ENCODE data around the gene DKK1. TPM values are rescaled to one million over a fixed set of nuclear protein-coding genes. Genes with fewer than 3 reads are reported as not detected.
A peak's percentile ranks its signal among the peaks of the same experiment; 100 is the strongest.

DKK1 gene
- total RNA-seq, 1 experiment from 2014 or later, result 1.0 TPM

DNA sequence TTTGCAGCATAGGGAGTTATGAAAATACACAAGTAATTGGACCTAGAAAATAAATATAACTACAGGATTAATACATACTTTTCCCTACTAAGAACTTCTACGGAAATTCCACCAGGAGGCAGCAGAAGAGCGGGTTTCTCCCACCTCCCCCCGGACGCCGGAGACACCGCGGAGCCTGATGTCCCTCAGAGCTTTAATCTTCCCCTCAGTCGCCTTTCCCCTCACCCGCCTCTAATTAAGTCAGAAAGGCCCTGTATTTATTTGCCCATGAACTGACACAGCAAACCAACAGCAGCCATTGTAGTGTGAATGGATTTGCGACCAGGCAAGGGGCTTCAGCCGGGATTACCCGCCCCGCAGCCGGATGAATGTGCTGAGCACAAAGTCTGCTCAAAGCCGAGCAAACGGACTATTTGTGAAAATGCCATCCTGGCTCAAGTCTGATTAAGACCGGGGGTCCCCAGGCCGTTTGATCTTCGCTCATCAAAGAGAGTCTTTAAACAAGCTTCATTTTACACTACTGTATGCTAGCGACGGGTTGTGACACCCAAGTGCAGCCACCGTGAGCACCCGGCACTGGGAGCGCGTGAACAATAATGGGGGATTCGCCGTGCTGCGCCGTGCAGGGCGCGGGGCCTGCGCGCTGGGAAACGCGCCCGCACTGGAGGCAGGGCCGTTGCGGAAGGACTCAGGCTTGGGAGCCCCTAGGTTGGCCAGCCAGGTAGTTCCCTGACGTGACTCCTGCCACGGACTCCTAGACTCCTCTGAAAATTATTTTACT is 5.6 kb upstream of the DKK1 start (continued):
- TF ChIP-seq, protein P1, sequence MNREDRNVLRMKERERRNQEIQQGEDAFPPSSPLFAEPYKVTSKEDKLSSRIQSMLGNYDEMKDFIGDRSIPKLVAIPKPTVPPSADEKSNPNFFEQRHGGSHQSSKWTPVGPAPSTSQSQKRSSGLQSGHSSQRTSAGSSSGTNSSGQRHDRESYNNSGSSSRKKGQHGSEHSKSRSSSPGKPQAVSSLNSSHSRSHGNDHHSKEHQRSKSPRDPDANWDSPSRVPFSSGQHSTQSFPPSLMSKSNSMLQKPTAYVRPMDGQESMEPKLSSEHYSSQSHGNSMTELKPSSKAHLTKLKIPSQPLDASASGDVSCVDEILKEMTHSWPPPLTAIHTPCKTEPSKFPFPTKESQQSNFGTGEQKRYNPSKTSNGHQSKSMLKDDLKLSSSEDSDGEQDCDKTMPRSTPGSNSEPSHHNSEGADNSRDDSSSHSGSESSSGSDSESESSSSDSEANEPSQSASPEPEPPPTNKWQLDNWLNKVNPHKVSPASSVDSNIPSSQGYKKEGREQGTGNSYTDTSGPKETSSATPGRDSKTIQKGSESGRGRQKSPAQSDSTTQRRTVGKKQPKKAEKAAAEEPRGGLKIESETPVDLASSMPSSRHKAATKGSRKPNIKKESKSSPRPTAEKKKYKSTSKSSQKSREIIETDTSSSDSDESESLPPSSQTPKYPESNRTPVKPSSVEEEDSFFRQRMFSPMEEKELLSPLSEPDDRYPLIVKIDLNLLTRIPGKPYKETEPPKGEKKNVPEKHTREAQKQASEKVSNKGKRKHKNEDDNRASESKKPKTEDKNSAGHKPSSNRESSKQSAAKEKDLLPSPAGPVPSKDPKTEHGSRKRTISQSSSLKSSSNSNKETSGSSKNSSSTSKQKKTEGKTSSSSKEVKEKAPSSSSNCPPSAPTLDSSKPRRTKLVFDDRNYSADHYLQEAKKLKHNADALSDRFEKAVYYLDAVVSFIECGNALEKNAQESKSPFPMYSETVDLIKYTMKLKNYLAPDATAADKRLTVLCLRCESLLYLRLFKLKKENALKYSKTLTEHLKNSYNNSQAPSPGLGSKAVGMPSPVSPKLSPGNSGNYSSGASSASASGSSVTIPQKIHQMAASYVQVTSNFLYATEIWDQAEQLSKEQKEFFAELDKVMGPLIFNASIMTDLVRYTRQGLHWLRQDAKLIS (CRISPR knock-in tag; IDR thresholded peaks at IDR 0.05; ENCODE audit: borderline replicate concordance), result no peak

DNA sequence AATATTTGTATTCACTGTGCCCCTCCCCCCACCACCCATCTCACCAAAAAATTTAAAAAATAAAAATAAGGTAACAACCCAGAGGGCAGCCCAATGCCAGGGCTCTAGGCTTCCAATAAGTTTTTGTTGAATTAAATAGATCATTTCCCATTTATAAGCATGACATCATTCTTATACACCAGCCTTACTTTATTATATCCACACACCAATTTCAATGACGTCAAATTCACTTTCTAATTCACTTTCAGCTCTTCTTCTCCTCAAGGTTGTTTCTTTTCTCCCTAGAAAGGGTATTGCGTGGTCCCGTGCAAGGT is 1.2 kb upstream of the DKK1 start:
- ChIA-PET POLR2A (no interaction called here), CTCF (no interaction called here)
- Mint-ChIP-seq H3K36me3 (no peaks in the 10 kb centered on the region), H3K4me1 (peaks cover 18% of the 10 kb centered on the region), H3K27me3 (ENCODE audit: low read depth) (peaks cover 96% of the 10 kb centered on the region), H3K9me3 (no peaks in the 10 kb centered on the region), H3K27ac (no peak overlapping the region), H3K4me3 (peak overlapping the region; percentile 85)
- no peak for ATAC-seq
- DNase-seq (ENCODE audit: low spot score), result no peak
- TF ChIP-seq ZNF138 (CRISPR knock-in tag; conservative IDR thresholded peaks at IDR 0.05), result no peak
- no peak for TF ChIP-seq ELF4 (CRISPR knock-in tag; IDR thresholded peaks at IDR 0.05; ENCODE audit: low read depth)
- TF ChIP-seq, protein P2, sequence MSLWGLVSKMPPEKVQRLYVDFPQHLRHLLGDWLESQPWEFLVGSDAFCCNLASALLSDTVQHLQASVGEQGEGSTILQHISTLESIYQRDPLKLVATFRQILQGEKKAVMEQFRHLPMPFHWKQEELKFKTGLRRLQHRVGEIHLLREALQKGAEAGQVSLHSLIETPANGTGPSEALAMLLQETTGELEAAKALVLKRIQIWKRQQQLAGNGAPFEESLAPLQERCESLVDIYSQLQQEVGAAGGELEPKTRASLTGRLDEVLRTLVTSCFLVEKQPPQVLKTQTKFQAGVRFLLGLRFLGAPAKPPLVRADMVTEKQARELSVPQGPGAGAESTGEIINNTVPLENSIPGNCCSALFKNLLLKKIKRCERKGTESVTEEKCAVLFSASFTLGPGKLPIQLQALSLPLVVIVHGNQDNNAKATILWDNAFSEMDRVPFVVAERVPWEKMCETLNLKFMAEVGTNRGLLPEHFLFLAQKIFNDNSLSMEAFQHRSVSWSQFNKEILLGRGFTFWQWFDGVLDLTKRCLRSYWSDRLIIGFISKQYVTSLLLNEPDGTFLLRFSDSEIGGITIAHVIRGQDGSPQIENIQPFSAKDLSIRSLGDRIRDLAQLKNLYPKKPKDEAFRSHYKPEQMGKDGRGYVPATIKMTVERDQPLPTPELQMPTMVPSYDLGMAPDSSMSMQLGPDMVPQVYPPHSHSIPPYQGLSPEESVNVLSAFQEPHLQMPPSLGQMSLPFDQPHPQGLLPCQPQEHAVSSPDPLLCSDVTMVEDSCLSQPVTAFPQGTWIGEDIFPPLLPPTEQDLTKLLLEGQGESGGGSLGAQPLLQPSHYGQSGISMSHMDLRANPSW (CRISPR knock-in tag; conservative IDR thresholded peaks at IDR 0.05; ENCODE audit: low read depth), result no peak
- no peak for TF ChIP-seq ZNF671 (CRISPR knock-in tag; IDR thresholded peaks at IDR 0.05)
- no peak for TF ChIP-seq ZBTB21 (CRISPR knock-in tag; IDR thresholded peaks at IDR 0.05; ENCODE audit: borderline replicate concordance)
- TF ChIP-seq ZNF219 (CRISPR knock-in tag; IDR thresholded peaks at IDR 0.05; ENCODE audit: borderline replicate concordance), result no peak
- TF ChIP-seq, protein P3, sequence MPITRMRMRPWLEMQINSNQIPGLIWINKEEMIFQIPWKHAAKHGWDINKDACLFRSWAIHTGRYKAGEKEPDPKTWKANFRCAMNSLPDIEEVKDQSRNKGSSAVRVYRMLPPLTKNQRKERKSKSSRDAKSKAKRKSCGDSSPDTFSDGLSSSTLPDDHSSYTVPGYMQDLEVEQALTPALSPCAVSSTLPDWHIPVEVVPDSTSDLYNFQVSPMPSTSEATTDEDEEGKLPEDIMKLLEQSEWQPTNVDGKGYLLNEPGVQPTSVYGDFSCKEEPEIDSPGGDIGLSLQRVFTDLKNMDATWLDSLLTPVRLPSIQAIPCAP (CRISPR knock-in tag; IDR thresholded peaks at IDR 0.05), result no peak
- TF ChIP-seq, protein P4, sequence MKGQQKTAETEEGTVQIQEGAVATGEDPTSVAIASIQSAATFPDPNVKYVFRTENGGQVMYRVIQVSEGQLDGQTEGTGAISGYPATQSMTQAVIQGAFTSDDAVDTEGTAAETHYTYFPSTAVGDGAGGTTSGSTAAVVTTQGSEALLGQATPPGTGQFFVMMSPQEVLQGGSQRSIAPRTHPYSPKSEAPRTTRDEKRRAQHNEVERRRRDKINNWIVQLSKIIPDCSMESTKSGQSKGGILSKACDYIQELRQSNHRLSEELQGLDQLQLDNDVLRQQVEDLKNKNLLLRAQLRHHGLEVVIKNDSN (CRISPR knock-in tag; IDR thresholded peaks at IDR 0.05), result no peak
- TF ChIP-seq SMAD4 (CRISPR knock-in tag; IDR thresholded peaks at IDR 0.05), result no peak

DNA sequence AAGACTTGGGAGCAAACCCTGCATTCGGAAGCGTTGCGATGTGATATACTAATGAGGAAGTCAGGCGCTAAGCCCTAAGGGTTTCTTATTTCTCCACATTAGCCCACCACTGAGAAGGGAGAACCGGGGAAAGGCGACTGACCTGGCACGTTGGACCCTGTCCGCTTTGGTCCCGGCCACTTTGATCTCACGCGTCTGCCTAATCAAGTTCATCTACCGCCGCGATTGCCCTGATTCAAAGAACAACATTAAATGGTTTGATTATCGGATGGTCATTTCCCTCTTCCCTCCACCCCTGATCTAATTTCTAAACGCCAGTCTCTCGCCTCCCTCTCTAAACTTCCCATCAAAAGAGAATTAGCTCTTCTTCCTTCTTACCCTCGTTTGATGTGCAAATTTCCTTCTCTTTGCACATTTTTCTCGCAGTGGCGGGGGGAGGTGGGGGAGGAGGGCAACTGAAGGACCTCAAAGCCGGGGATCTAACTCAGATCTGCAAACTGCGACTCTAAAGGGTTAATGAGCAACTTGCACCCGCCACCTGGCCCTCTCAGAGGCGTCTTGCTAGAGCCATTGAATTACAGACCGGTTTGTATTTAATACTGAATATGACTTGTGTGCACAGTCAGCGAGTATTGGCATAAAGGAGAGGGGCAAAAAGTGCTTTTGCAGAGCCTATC is 687 bp upstream of the DKK1 start:
- Mint-ChIP-seq H3K36me3 (no peaks in the 10 kb centered on the region), H3K4me1 (peaks cover 18% of the 10 kb centered on the region), H3K27me3 (ENCODE audit: low read depth) (peaks cover 96% of the 10 kb centered on the region), H3K27ac (no peak overlapping the region), H3K9me3 (no peaks in the 10 kb centered on the region), H3K4me3 (peak overlapping the region; percentile 85)
- peak; percentile 3; the same call in 1 of the 2 replicates for ATAC-seq
- POLR2A ChIA-PET, result no interaction called here
- TF ChIP-seq TEAD1 (CRISPR knock-in tag; IDR thresholded peaks at IDR 0.05) (no peak), ETV6 (CRISPR knock-in tag; IDR thresholded peaks at IDR 0.05) (0 out of 2 replicates have a peak, but pooled peaks have one; percentile 29)
- DNase-seq (ENCODE audit: low spot score), result peak; percentile 48
- CTCF ChIA-PET, result interaction anchor here (0.6 to 1.4 kb wide), 21 partner anchors 8 to 1230 kb away, joined by 3 to 20 read pairs (median 3); no protein-coding TSS in a partner anchor

Data from WTC11 (cell line).